Measurements from ENCODE around the gene BEND3.
"Not testable (repeated sequence)": the region's sequence is repeated elsewhere in the genome, so short reads cannot be mapped to it uniquely, and the experiment has no call there.

The BEND3 gene

DNA sequence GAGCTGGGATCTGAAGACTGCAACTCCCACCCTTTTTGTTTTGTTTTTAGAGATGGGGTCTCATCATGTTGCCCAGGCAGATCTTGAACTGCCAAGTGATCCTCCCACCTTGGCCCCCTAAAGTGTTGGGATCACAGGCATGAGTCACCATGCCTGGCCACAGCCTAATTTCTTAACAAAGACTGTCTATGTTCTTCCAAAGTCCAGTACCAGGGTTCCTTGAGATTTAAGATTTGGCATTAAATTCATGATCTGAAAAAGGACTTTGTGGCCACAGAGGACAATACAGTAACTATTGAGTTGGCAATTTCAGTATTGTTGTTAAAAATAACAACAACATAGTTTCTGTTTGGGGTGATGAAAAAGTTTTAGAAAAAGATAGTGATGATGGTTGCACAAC is 28.7 kb upstream of the BEND3 start:
- H2BK12ac ChIP-seq (ENCODE audit: low read length in 2 of 2) = no peak overlapping the region

GRCh38 chr6:107140581-107140980 is 25.3 kb upstream of the BEND3 start:
- Histone ChIP-seq H3K36me3 (ENCODE audit: control insufficient read depth in 1 of 2, insufficient read depth in 2 of 2, low read depth in 1 of 2, low read length in 2 of 2) (no peaks in the 10 kb centered on the region), H4K91ac (ENCODE audit: low read length) (no peak overlapping the region), H2BK120ac (ENCODE audit: low read depth, low read length) (no peak overlapping the region), H3K9ac (ENCODE audit: low read length) (no peak overlapping the region), H3K27ac (ENCODE audit: low read length, poor library complexity, severe bottlenecking) (no peak overlapping the region), H2AK5ac (ENCODE audit: low read length, severe bottlenecking) (no peak overlapping the region), H3K27me3 (ENCODE audit: control insufficient read depth in 1 of 2, insufficient read depth in 1 of 2, low read length in 2 of 2) (no peaks in the 10 kb centered on the region), H3K4me2 (ENCODE audit: low read length, poor library complexity, severe bottlenecking) (no peak overlapping the region), H3K9me3 (ENCODE audit: control insufficient read depth, low read length) (no peaks in the 10 kb centered on the region), H2BK15ac (ENCODE audit: low read depth, poor library complexity, severe bottlenecking) (no peak overlapping the region), H2BK5ac (ENCODE audit: low read depth, low read length, poor library complexity, severe bottlenecking) (no peak overlapping the region), H3K79me1 (replicated peaks; ENCODE audit: low read length, poor library complexity, severe bottlenecking) (no peaks in the 10 kb centered on the region), H2AFZ (ENCODE audit: low read depth, low read length) (no peak overlapping the region), H4K8ac (ENCODE audit: low read length) (no peak overlapping the region), H3K4me3 (ENCODE audit: insufficient read depth in 1 of 2, low read depth in 1 of 2, low read length in 2 of 2) (no peak overlapping the region), H3K4me1 (ENCODE audit: control insufficient read depth, insufficient read depth, low read depth, low read length) (no peaks in the 10 kb centered on the region), H3K14ac (ENCODE audit: low read length in 2 of 2) (no peak overlapping the region), H3K18ac (ENCODE audit: low read depth in 1 of 2, low read length in 2 of 2) (no peak overlapping the region), H2BK12ac (ENCODE audit: low read length in 2 of 2) (no peak overlapping the region), H3K23ac (ENCODE audit: low read length in 2 of 2) (no peak overlapping the region), H3K4ac (ENCODE audit: low read depth in 1 of 2, low read length in 2 of 2) (no peak overlapping the region)
- no peak for DNase-seq
- 83% methylated on average over 1 of the region's 3 CpGs for WGBS

More for the DNA sequence above, 28.7 kb upstream of the BEND3 start:
- Histone ChIP-seq H4K8ac (ENCODE audit: low read length) (no peak overlapping the region), H2AFZ (ENCODE audit: low read depth, low read length) (no peak overlapping the region), H3K9me3 (ENCODE audit: control insufficient read depth, low read length) (no peaks in the 10 kb centered on the region), H3K4me1 (ENCODE audit: control insufficient read depth, insufficient read depth, low read depth, low read length) (no peaks in the 10 kb centered on the region), H3K79me1 (replicated peaks; ENCODE audit: low read length, poor library complexity, severe bottlenecking) (no peaks in the 10 kb centered on the region), H3K36me3 (ENCODE audit: control insufficient read depth in 1 of 2, insufficient read depth in 2 of 2, low read depth in 1 of 2, low read length in 2 of 2) (no peaks in the 10 kb centered on the region), H3K18ac (ENCODE audit: low read depth in 1 of 2, low read length in 2 of 2) (no peak overlapping the region), H3K23ac (ENCODE audit: low read length in 2 of 2) (no peak overlapping the region), H2BK120ac (ENCODE audit: low read depth, low read length) (no peak overlapping the region), H3K27ac (ENCODE audit: low read length, poor library complexity, severe bottlenecking) (no peak overlapping the region), H3K4me3 (ENCODE audit: insufficient read depth in 1 of 2, low read depth in 1 of 2, low read length in 2 of 2) (no peak overlapping the region), H2BK15ac (ENCODE audit: low read depth, poor library complexity, severe bottlenecking) (no peak overlapping the region), H3K14ac (ENCODE audit: low read length in 2 of 2) (no peak overlapping the region), H3K9ac (ENCODE audit: low read length) (no peak overlapping the region), H2AK5ac (ENCODE audit: low read length, severe bottlenecking) (no peak overlapping the region), H2BK5ac (ENCODE audit: low read depth, low read length, poor library complexity, severe bottlenecking) (no peak overlapping the region), H4K91ac (ENCODE audit: low read length) (no peak overlapping the region), H3K27me3 (ENCODE audit: control insufficient read depth in 1 of 2, insufficient read depth in 1 of 2, low read length in 2 of 2) (no peaks in the 10 kb centered on the region), H3K4ac (ENCODE audit: low read depth in 1 of 2, low read length in 2 of 2) (no peak overlapping the region), H3K4me2 (ENCODE audit: low read length, poor library complexity, severe bottlenecking) (no peak overlapping the region)
- DNase-seq = no peak

GRCh38 chr6:107136324-107136723 is 21.0 kb upstream of the BEND3 start:
- not testable (repeated sequence) for H3K4ac ChIP-seq (ENCODE audit: low read depth in 1 of 2, low read length in 2 of 2); H3K36me3 ChIP-seq (ENCODE audit: control insufficient read depth in 1 of 2, insufficient read depth in 2 of 2, low read depth in 1 of 2, low read length in 2 of 2); H2AK5ac ChIP-seq (ENCODE audit: low read length, severe bottlenecking); H2BK5ac ChIP-seq (ENCODE audit: low read depth, low read length, poor library complexity, severe bottlenecking); H3K9me3 ChIP-seq (ENCODE audit: control insufficient read depth, low read length); H2BK120ac ChIP-seq (ENCODE audit: low read depth, low read length); H3K4me1 ChIP-seq (ENCODE audit: control insufficient read depth, insufficient read depth, low read depth, low read length); H3K27me3 ChIP-seq (ENCODE audit: control insufficient read depth in 1 of 2, insufficient read depth in 1 of 2, low read length in 2 of 2); H4K91ac ChIP-seq (ENCODE audit: low read length); H3K23ac ChIP-seq (ENCODE audit: low read length in 2 of 2); H3K14ac ChIP-seq (ENCODE audit: low read length in 2 of 2); H2BK15ac ChIP-seq (ENCODE audit: low read depth, poor library complexity, severe bottlenecking); H3K79me1 ChIP-seq (replicated peaks; ENCODE audit: low read length, poor library complexity, severe bottlenecking); H4K8ac ChIP-seq (ENCODE audit: low read length); H3K18ac ChIP-seq (ENCODE audit: low read depth in 1 of 2, low read length in 2 of 2); H2AFZ ChIP-seq (ENCODE audit: low read depth, low read length); H3K4me3 ChIP-seq (ENCODE audit: insufficient read depth in 1 of 2, low read depth in 1 of 2, low read length in 2 of 2); H2BK12ac ChIP-seq (ENCODE audit: low read length in 2 of 2); DNase-seq; H3K4me2 ChIP-seq (ENCODE audit: low read length, poor library complexity, severe bottlenecking); H3K9ac ChIP-seq (ENCODE audit: low read length); H3K27ac ChIP-seq (ENCODE audit: low read length, poor library complexity, severe bottlenecking)
- WGBS = 100% methylated on average over 2 of the region's 3 CpGs

DNA sequence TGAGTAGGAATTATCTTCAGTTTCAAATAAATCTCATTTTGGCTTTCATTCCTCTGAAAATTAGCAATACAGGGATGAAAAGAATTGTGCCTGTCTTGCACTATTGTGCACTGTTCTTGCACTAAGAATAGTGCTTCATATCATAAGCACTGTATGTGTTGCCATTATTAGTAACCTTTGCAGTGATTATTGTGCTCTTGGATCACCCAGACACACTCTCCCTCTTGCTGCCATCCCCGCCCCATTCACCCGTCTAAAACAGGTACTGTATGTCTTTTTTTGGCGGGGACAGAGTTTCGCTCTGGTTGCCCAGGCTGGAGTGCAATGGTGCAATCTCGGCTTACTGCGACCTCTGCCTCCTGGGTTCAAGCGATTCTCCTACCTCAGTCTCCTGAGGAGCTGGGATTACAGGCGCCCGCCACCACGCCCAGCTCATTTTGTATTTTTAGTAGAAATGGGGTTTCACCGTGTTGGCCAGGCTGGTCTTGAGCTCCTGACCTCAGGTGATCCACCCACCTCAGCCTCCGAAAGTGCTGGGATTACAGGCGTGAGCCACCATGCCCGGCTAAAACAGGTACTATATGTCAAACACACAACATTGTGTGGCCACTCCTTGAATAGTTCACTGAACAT is 19.8 kb upstream of the BEND3 start:
- not testable (repeated sequence) for DNase-seq
- 96% methylated on average over 11 of the region's 14 CpGs for WGBS

More for the DNA sequence above, 19.8 kb upstream of the BEND3 start:
- H2AK5ac ChIP-seq (ENCODE audit: low read length, severe bottlenecking); H2BK120ac ChIP-seq (ENCODE audit: low read depth, low read length); H2BK12ac ChIP-seq (ENCODE audit: low read length in 2 of 2); H3K27ac ChIP-seq (ENCODE audit: low read length, poor library complexity, severe bottlenecking); H3K79me1 ChIP-seq (replicated peaks; ENCODE audit: low read length, poor library complexity, severe bottlenecking); H4K91ac ChIP-seq (ENCODE audit: low read length); H3K9ac ChIP-seq (ENCODE audit: low read length); H3K36me3 ChIP-seq (ENCODE audit: control insufficient read depth in 1 of 2, insufficient read depth in 2 of 2, low read depth in 1 of 2, low read length in 2 of 2); H3K14ac ChIP-seq (ENCODE audit: low read length in 2 of 2); H3K9me3 ChIP-seq (ENCODE audit: control insufficient read depth, low read length); H3K4me3 ChIP-seq (ENCODE audit: insufficient read depth in 1 of 2, low read depth in 1 of 2, low read length in 2 of 2); H2BK5ac ChIP-seq (ENCODE audit: low read depth, low read length, poor library complexity, severe bottlenecking); H4K8ac ChIP-seq (ENCODE audit: low read length); H3K18ac ChIP-seq (ENCODE audit: low read depth in 1 of 2, low read length in 2 of 2); H3K4ac ChIP-seq (ENCODE audit: low read depth in 1 of 2, low read length in 2 of 2); H2BK15ac ChIP-seq (ENCODE audit: low read depth, poor library complexity, severe bottlenecking); H3K4me1 ChIP-seq (ENCODE audit: control insufficient read depth, insufficient read depth, low read depth, low read length); H3K27me3 ChIP-seq (ENCODE audit: control insufficient read depth in 1 of 2, insufficient read depth in 1 of 2, low read length in 2 of 2); H2AFZ ChIP-seq (ENCODE audit: low read depth, low read length); H3K4me2 ChIP-seq (ENCODE audit: low read length, poor library complexity, severe bottlenecking); H3K23ac ChIP-seq (ENCODE audit: low read length in 2 of 2): not testable (repeated sequence)
